ENCODE measurements around the gene SERPINB5.

- TF ChIP-seq, protein P1, sequence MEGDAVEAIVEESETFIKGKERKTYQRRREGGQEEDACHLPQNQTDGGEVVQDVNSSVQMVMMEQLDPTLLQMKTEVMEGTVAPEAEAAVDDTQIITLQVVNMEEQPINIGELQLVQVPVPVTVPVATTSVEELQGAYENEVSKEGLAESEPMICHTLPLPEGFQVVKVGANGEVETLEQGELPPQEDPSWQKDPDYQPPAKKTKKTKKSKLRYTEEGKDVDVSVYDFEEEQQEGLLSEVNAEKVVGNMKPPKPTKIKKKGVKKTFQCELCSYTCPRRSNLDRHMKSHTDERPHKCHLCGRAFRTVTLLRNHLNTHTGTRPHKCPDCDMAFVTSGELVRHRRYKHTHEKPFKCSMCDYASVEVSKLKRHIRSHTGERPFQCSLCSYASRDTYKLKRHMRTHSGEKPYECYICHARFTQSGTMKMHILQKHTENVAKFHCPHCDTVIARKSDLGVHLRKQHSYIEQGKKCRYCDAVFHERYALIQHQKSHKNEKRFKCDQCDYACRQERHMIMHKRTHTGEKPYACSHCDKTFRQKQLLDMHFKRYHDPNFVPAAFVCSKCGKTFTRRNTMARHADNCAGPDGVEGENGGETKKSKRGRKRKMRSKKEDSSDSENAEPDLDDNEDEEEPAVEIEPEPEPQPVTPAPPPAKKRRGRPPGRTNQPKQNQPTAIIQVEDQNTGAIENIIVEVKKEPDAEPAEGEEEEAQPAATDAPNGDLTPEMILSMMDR (IDR thresholded peaks at IDR 0.05) = no peak
- TF ChIP-seq EP300 (IDR thresholded peaks at IDR 0.05) (no peak), POLR2AphosphoS5 (IDR thresholded peaks at IDR 0.05) (no peak)
Measured at GRCh38 chr18:63544017-63544416, 67.3 kb downstream of the SERPINB5 start.
